DND-41 (cell line): ENCODE results near the gene PLCB4.

Source experiments
- EZH2 ChIP-seq: IDR thresholded peaks from 3 replicates; pipeline ENCODE4 v1.6.1; 2012; ENCODE audit warnings: borderline replicate concordance, low read depth, mild to moderate bottlenecking, moderate library complexity, low read length, inconsistent platforms; ENCODE audit not compliant: severe bottlenecking
- TF ChIP-seq, protein P1 (sequence below): IDR thresholded peaks from 2 replicates; pipeline ENCODE4 v1.5.1; 2012; ENCODE audit warnings: borderline replicate concordance, low read length, moderate library complexity, mild to moderate bottlenecking; ENCODE audit not compliant: poor library complexity, severe bottlenecking; ENCODE audit errors: extremely low read depth

DNA sequence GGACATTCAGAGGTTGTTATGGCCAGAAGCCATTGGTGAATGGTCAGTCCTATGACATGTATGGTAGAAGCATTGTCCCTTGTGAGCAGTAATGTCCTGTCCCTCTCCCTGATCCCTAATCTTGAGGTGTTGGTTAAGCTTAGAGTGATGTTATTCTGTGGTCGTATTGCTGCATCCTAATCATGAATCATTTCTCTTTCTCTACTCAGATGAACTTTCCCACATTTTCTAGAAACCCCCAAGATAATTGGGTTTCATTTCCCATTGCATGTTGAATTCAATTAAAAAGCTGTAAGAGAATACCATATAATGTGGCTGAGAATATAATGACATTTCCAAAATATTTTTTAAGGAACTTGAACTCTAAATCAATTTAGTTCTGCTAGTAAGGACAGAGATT is 175.1 kb downstream of the PLCB4 start:
- TF ChIP-seq, protein P1, sequence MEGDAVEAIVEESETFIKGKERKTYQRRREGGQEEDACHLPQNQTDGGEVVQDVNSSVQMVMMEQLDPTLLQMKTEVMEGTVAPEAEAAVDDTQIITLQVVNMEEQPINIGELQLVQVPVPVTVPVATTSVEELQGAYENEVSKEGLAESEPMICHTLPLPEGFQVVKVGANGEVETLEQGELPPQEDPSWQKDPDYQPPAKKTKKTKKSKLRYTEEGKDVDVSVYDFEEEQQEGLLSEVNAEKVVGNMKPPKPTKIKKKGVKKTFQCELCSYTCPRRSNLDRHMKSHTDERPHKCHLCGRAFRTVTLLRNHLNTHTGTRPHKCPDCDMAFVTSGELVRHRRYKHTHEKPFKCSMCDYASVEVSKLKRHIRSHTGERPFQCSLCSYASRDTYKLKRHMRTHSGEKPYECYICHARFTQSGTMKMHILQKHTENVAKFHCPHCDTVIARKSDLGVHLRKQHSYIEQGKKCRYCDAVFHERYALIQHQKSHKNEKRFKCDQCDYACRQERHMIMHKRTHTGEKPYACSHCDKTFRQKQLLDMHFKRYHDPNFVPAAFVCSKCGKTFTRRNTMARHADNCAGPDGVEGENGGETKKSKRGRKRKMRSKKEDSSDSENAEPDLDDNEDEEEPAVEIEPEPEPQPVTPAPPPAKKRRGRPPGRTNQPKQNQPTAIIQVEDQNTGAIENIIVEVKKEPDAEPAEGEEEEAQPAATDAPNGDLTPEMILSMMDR: no peak
- TF ChIP-seq EZH2: no peak
